ENCODE data around the gene GGT1.
A peak's percentile ranks its signal among the peaks of the same experiment; 100 is the strongest.

GRCh38 chr22:24592851-24593558, 10.0 kb upstream of the GGT1 start, which contains the start of gene LRRC75B:
- TF ChIP-seq POLR2A (IDR thresholded peaks at IDR 0.05) = peak; percentile 42
- TF ChIP-seq CTCF (IDR thresholded peaks at IDR 0.05) = no peak
- TF ChIP-seq POLR2AphosphoS5 (IDR thresholded peaks at IDR 0.05) = peak; percentile 73
